ENCODE results near the gene ZNRF3. TPM values are rescaled to one million over a fixed set of nuclear protein-coding genes. Genes with fewer than 3 reads are reported as not detected.

Gene ZNRF3
- polyA plus RNA-seq, 2 donors, result 1.6 to 2.8 TPM

DNA sequence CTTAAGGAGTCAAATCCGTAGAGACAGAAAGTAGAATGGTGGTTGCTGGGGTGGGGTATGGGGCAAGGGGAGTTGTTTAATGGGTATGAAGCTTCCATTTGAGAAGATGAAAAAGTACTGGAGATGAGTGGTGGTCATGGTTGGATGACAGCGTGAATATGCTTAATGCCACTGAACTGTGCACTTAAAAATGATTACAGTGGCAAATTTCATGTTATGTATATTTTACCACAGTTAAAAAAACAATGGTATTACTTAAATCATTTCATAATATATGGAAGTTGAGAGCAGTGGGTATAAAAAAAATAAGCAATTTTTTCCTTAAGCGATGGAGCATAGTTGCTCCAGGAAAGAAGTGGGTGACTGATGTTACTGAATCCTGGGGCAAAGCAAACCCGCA, 111.2 kb downstream of the ZNRF3 start:
- no peak overlapping the region for H3K4me3 ChIP-seq (ENCODE audit: low read depth in 1 of 2, low read length in 2 of 2)
- WGBS, 2 donors, result 97% methylated on average over 4 of the region's 4 CpGs
- H3K9me3 ChIP-seq (ENCODE audit: control insufficient read depth in 2 of 2, insufficient read depth in 1 of 2, low read depth in 1 of 2, low read length in 1 of 2), result no peaks in the 10 kb centered on the region
- no peak overlapping the region for H3K27ac ChIP-seq (ENCODE audit: low read depth in 2 of 2, low read length in 1 of 2)
- no peaks in the 10 kb centered on the region for H3K4me1 ChIP-seq (ENCODE audit: control insufficient read depth in 2 of 2, insufficient read depth in 2 of 2, low read length in 1 of 2)
- H3K27me3 ChIP-seq (ENCODE audit: control insufficient read depth in 1 of 2, insufficient read depth in 2 of 2, low read length in 2 of 2), result no peaks in the 10 kb centered on the region
- H3K36me3 ChIP-seq (ENCODE audit: control insufficient read depth in 2 of 2, insufficient read depth in 2 of 2, low read length in 1 of 2), result peaks cover 0 to 1% of the 10 kb centered on the region in 2 donors

DNA sequence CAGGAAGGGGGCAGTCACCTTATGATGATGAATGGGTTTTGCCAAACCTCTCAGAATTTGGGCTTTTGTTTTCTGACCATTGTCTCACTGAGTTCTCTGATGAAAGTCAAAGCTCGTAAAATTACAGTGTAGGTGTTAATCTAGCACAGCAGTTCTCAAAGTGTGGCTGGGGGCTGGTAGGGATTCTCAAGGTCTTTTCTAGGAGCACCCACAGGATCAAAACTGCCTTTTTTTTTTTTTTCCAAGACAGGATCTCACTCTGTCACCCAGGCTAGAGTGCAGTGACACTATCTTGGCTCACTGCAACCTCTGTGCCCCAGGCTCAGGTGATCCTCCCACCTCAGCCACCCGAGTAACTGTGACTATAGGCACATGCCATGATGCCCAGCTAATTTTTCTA, 112.2 kb downstream of the ZNRF3 start:
- H3K4me1 ChIP-seq (ENCODE audit: control insufficient read depth in 2 of 2, insufficient read depth in 2 of 2, low read length in 1 of 2), result no peaks in the 10 kb centered on the region
- no peaks in the 10 kb centered on the region for H3K9me3 ChIP-seq (ENCODE audit: control insufficient read depth in 2 of 2, insufficient read depth in 1 of 2, low read depth in 1 of 2, low read length in 1 of 2)
- WGBS, 2 donors, result 78 to 80% methylated on average over 2 of the region's 2 CpGs
- no peak overlapping the region for H3K4me3 ChIP-seq (ENCODE audit: low read depth in 1 of 2, low read length in 2 of 2)
- no peak overlapping the region for H3K27ac ChIP-seq (ENCODE audit: low read depth in 2 of 2, low read length in 1 of 2)
- no peaks in the 10 kb centered on the region for H3K36me3 ChIP-seq (ENCODE audit: control insufficient read depth in 2 of 2, insufficient read depth in 2 of 2, low read length in 1 of 2)
- H3K27me3 ChIP-seq (ENCODE audit: control insufficient read depth in 1 of 2, insufficient read depth in 2 of 2, low read length in 2 of 2), result no peaks in the 10 kb centered on the region

DNA sequence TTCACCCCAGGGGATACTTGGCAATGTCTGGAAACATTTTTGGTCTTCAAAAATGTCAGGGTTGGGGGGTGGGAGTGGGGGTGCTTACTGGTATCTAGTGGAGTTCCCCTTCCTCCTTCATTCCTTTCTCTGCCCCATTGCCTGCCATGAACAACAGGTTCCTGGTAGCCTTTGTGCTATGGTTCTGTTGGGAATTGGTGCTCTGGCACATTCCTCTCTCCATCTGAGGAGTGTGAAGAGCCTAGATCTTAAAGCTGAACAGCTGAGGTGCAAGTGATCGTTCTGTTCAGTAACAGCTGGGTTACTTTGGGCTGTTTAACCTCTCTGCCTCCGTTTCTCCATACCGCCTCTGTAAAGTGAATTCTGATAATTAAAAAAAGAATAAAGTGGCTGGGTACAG, 114.0 kb downstream of the ZNRF3 start:
- Histone ChIP-seq H3K27me3 (ENCODE audit: control insufficient read depth in 1 of 2, insufficient read depth in 2 of 2, low read length in 2 of 2) (no peaks in the 10 kb centered on the region), H3K4me3 (ENCODE audit: low read depth in 1 of 2, low read length in 2 of 2) (no peak overlapping the region), H3K27ac (ENCODE audit: low read depth in 2 of 2, low read length in 1 of 2) (no peak overlapping the region), H3K9me3 (ENCODE audit: control insufficient read depth in 2 of 2, insufficient read depth in 1 of 2, low read depth in 1 of 2, low read length in 1 of 2) (no peaks in the 10 kb centered on the region), H3K36me3 (ENCODE audit: control insufficient read depth in 2 of 2, insufficient read depth in 2 of 2, low read length in 1 of 2) (no peaks in the 10 kb centered on the region), H3K4me1 (ENCODE audit: control insufficient read depth in 2 of 2, insufficient read depth in 2 of 2, low read length in 1 of 2) (no peaks in the 10 kb centered on the region)
- WGBS, 2 donors, result 90 to 94% methylated on average over 3 of the region's 3 CpGs

DNA sequence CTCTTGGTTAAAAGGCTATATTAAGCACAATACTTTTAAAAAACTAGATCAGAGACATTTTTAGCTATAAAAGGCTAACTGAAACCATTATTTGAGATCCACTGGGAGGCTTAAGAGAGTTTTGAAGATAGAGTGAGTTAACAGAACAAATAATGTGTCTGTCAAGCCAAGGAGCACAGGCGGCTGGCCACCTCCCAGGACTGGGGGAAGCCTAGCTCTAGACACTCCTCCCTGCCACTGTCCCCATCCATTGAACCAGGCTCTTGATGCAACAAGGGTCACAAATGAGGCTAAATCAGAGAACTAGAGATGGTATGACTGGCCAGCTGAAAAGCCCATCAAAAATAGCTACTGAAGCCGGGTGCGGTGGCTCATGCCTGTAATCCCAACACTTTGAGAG, 115.3 kb downstream of the ZNRF3 start:
- Histone ChIP-seq H3K27me3 (ENCODE audit: control insufficient read depth in 1 of 2, insufficient read depth in 2 of 2, low read length in 2 of 2) (no peaks in the 10 kb centered on the region), H3K4me3 (ENCODE audit: low read depth in 1 of 2, low read length in 2 of 2) (no peak overlapping the region), H3K4me1 (ENCODE audit: control insufficient read depth in 2 of 2, insufficient read depth in 2 of 2, low read length in 1 of 2) (no peaks in the 10 kb centered on the region), H3K27ac (ENCODE audit: low read depth in 2 of 2, low read length in 1 of 2) (no peak overlapping the region), H3K36me3 (ENCODE audit: control insufficient read depth in 2 of 2, insufficient read depth in 2 of 2, low read length in 1 of 2) (no peaks in the 10 kb centered on the region), H3K9me3 (ENCODE audit: control insufficient read depth in 2 of 2, insufficient read depth in 1 of 2, low read depth in 1 of 2, low read length in 1 of 2) (no peaks in the 10 kb centered on the region)
- 91 to 93% methylated on average over 3 of the region's 3 CpGs for WGBS, 2 donors

- Histone ChIP-seq H3K9me3 (ENCODE audit: control insufficient read depth in 2 of 2, insufficient read depth in 1 of 2, low read depth in 1 of 2, low read length in 1 of 2) (no peaks in the 10 kb centered on the region), H3K36me3 (ENCODE audit: control insufficient read depth in 2 of 2, insufficient read depth in 2 of 2, low read length in 1 of 2) (no peaks in the 10 kb centered on the region), H3K27me3 (ENCODE audit: control insufficient read depth in 1 of 2, insufficient read depth in 2 of 2, low read length in 2 of 2) (no peaks in the 10 kb centered on the region), H3K4me3 (ENCODE audit: low read depth in 1 of 2, low read length in 2 of 2) (no peak overlapping the region), H3K4me1 (ENCODE audit: control insufficient read depth in 2 of 2, insufficient read depth in 2 of 2, low read length in 1 of 2) (peaks cover 0 to under 1% of the 10 kb centered on the region in 2 donors), H3K27ac (ENCODE audit: low read depth in 2 of 2, low read length in 1 of 2) (no peak overlapping the region)
- 77 to 80% methylated on average over 7 of the region's 7 CpGs for WGBS, 2 donors
Observed at GRCh38 chr22:28999510-28999909, 116.1 kb downstream of the ZNRF3 start.

DNA sequence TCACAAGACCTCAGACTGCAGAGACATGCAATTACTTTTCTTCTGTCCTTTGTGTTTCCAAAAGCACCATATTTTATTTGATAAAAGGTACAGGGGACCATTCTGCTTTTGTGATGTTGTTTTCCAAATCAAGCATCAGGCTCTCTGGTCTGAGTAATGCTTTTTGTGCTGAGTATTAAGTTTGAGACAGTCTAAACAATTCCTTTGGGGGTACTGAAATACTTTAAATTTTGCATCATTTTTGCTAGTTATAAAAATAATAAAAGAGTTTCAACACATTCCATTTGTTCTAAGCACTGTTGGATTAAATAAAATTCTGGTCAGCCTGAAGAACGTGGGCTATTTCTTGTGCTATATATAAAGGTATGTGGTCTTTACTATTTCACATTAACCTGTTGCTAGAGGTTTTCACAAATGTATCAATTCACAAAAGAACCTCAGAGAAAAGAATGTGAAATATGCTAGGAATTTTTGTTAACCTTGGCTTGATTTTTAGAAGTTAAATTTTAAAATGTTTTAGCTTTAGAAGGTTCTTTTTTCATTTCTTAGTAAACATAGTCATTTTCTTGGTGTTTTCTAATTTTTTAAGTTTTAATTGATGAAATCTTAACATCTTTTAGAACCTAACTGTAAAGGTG, 116.7 kb downstream of the ZNRF3 start:
- 54 to 64% methylated on average over 1 of the region's 1 CpG for WGBS, 2 donors
- Histone ChIP-seq H3K4me3 (ENCODE audit: low read depth in 1 of 2, low read length in 2 of 2) (no peak overlapping the region), H3K36me3 (ENCODE audit: control insufficient read depth in 2 of 2, insufficient read depth in 2 of 2, low read length in 1 of 2) (no peaks in the 10 kb centered on the region), H3K27me3 (ENCODE audit: control insufficient read depth in 1 of 2, insufficient read depth in 2 of 2, low read length in 2 of 2) (no peaks in the 10 kb centered on the region), H3K4me1 (ENCODE audit: control insufficient read depth in 2 of 2, insufficient read depth in 2 of 2, low read length in 1 of 2) (peaks cover 4 to 5% of the 10 kb centered on the region in 2 donors), H3K27ac (ENCODE audit: low read depth in 2 of 2, low read length in 1 of 2) (no peak overlapping the region), H3K9me3 (ENCODE audit: control insufficient read depth in 2 of 2, insufficient read depth in 1 of 2, low read depth in 1 of 2, low read length in 1 of 2) (no peaks in the 10 kb centered on the region)

- Histone ChIP-seq H3K9me3 (ENCODE audit: control insufficient read depth in 2 of 2, insufficient read depth in 1 of 2, low read depth in 1 of 2, low read length in 1 of 2) (no peaks in the 10 kb centered on the region), H3K27ac (ENCODE audit: low read depth in 2 of 2, low read length in 1 of 2) (no peak overlapping the region), H3K4me3 (ENCODE audit: low read depth in 1 of 2, low read length in 2 of 2) (no peak overlapping the region), H3K4me1 (ENCODE audit: control insufficient read depth in 2 of 2, insufficient read depth in 2 of 2, low read length in 1 of 2) (peaks cover 5 to 6% of the 10 kb centered on the region in 2 donors), H3K27me3 (ENCODE audit: control insufficient read depth in 1 of 2, insufficient read depth in 2 of 2, low read length in 2 of 2) (no peaks in the 10 kb centered on the region), H3K36me3 (ENCODE audit: control insufficient read depth in 2 of 2, insufficient read depth in 2 of 2, low read length in 1 of 2) (no peaks in the 10 kb centered on the region)
- WGBS, 2 donors, result 94 to 98% methylated on average over 5 of the region's 5 CpGs
Observed at GRCh38 chr22:29000641-29001040, 117.3 kb downstream of the ZNRF3 start.

GRCh38 chr22:29002603-29003002, 119.2 kb downstream of the ZNRF3 start:
- Histone ChIP-seq H3K36me3 (ENCODE audit: control insufficient read depth in 2 of 2, insufficient read depth in 2 of 2, low read length in 1 of 2) (no peaks in the 10 kb centered on the region), H3K4me3 (ENCODE audit: low read depth in 1 of 2, low read length in 2 of 2) (no peak overlapping the region), H3K27me3 (ENCODE audit: control insufficient read depth in 1 of 2, insufficient read depth in 2 of 2, low read length in 2 of 2) (no peaks in the 10 kb centered on the region), H3K9me3 (ENCODE audit: control insufficient read depth in 2 of 2, insufficient read depth in 1 of 2, low read depth in 1 of 2, low read length in 1 of 2) (no peaks in the 10 kb centered on the region), H3K4me1 (ENCODE audit: control insufficient read depth in 2 of 2, insufficient read depth in 2 of 2, low read length in 1 of 2) (peaks cover 5 to 6% of the 10 kb centered on the region in 2 donors), H3K27ac (ENCODE audit: low read depth in 2 of 2, low read length in 1 of 2) (no peak overlapping the region)
- WGBS, 2 donors, result 77 to 80% methylated on average over 4 of the region's 4 CpGs

DNA sequence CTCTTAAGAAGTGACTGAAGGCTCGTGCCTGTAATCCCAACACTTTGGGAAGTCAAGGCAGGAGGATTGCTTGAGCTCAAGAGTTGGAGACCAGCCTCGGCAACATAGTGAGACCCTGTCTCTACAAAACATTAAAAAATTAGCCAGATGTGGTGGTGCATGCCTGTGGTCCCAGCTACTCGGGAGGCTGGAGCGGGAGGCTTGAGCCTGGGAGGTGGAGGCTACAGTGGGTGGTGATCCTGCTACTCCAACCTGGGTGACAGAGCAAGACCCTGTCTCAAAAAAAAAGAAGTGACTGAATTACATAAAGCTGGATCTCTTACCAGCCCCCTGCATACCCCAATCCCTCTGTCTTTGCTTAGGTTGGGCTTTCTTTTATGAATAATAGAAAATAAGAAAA, 120.2 kb downstream of the ZNRF3 start:
- Histone ChIP-seq H3K27me3 (ENCODE audit: control insufficient read depth in 1 of 2, insufficient read depth in 2 of 2, low read length in 2 of 2) (no peaks in the 10 kb centered on the region), H3K9me3 (ENCODE audit: control insufficient read depth in 2 of 2, insufficient read depth in 1 of 2, low read depth in 1 of 2, low read length in 1 of 2) (no peaks in the 10 kb centered on the region), H3K4me1 (ENCODE audit: control insufficient read depth in 2 of 2, insufficient read depth in 2 of 2, low read length in 1 of 2) (peaks cover 5 to 7% of the 10 kb centered on the region in 2 donors), H3K27ac (ENCODE audit: low read depth in 2 of 2, low read length in 1 of 2) (no peak overlapping the region), H3K4me3 (ENCODE audit: low read depth in 1 of 2, low read length in 2 of 2) (no peak overlapping the region), H3K36me3 (ENCODE audit: control insufficient read depth in 2 of 2, insufficient read depth in 2 of 2, low read length in 1 of 2) (no peaks in the 10 kb centered on the region)
- WGBS, 2 donors, result 85 to 94% methylated on average over 4 of the region's 4 CpGs

- H3K9me3 ChIP-seq (ENCODE audit: control insufficient read depth in 2 of 2, insufficient read depth in 1 of 2, low read depth in 1 of 2, low read length in 1 of 2), result no peaks in the 10 kb centered on the region
- 41 to 45% methylated on average over 9 of the region's 9 CpGs for WGBS, 2 donors
Observed at GRCh38 chr22:29003975-29004646, 120.7 kb downstream of the ZNRF3 start.

More at GRCh38 chr22:29003975-29004646, 120.7 kb downstream of the ZNRF3 start:
- Histone ChIP-seq H3K27ac (ENCODE audit: low read depth in 2 of 2, low read length in 1 of 2) (peak overlapping the region in 1 of 2 donors; percentile 55), H3K4me1 (ENCODE audit: control insufficient read depth in 2 of 2, insufficient read depth in 2 of 2, low read length in 1 of 2) (peaks cover 5 to 7% of the 10 kb centered on the region in 2 donors), H3K27me3 (ENCODE audit: control insufficient read depth in 1 of 2, insufficient read depth in 2 of 2, low read length in 2 of 2) (no peaks in the 10 kb centered on the region), H3K36me3 (ENCODE audit: control insufficient read depth in 2 of 2, insufficient read depth in 2 of 2, low read length in 1 of 2) (no peaks in the 10 kb centered on the region), H3K4me3 (ENCODE audit: low read depth in 1 of 2, low read length in 2 of 2) (no peak overlapping the region)

Data from esophagus (tissue), 2 donors.